ENCODE measurements around the gene MYL11.

- TF ChIP-seq CTCF (IDR thresholded peaks at IDR 0.05) (peak in 1 of 4 experiments; percentile 3), POLR2A (IDR thresholded peaks at IDR 0.05) (no peak), POLR2AphosphoS5 (IDR thresholded peaks at IDR 0.05) (no peak)
Observed at GRCh38 chr16:30369938-30370455, 4.6 kb upstream of the MYL11 start.

Measured in prostate gland (tissue), 2 donors.